ENCODE measurements around the gene GRIN1.

GRCh38 chr9:137162505-137163364 is 23.8 kb downstream of the GRIN1 start:
- no peak for TF ChIP-seq POLR2A (IDR thresholded peaks at IDR 0.05; ENCODE audit: low read length)
- TF ChIP-seq GATA1 (IDR thresholded peaks at IDR 0.05; ENCODE audit: low read depth, low read length), result no peak
